NCI-H526 treated with DMSO at 0.1 percent for 48 hours (cell line): ENCODE data around the gene KNDC1.

Experiments used
- DNase-seq: peaks from one replicate; lab custom pipeline; 2025; lab: John Stamatoyannopoulos, UW

Gene KNDC1

GRCh38 chr10:133206356-133207040, 46.5 kb downstream of the KNDC1 start:
- DNase-seq = no peak

DNA sequence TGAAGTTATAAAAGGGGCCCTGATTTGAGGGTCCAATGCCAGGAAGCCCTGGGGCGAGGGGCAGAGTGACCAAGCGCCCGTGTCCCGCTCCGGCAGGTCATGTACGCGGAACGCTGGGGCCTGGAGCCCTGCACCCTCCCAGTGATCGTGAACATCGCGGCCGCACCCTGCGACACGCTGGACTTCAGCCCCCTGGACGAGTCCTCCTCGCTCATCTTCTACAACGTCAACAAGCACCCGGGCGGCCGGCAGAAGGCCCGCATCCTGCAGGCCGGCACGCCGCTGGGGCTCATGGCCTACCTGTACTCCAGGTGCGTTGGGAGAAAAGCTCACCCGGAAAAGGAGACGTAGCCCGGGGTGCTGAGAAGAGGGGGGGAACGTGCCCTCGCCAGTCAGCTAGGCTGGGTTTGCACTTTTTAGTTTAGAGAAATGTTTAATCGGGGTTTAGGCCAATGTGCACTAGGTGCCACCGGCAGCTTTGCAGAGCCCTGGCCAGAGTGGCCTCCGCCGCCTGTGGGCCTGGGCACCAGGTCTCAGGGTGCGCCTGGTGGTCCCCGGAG, 47.1 kb downstream of the KNDC1 start:
- DNase-seq = no peak

DNA sequence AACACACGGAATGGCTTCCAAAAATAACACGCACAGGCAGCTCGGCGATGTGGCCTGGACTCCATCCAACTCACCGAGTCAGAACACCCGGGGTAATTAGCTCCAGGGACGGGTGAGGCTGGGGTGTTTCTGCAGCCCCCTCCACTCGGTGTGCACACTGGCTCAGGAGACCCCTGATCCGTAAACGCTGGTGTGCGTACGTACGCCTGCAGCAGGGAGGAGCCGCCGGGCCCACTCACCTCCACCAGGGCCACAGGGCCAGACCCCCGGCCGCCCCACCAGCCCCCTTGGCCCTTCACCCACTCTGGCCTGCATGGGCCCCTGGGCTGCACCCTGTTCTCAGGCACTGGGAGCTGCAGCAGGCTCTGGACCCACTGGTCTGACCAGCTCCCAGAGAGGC, 47.6 kb downstream of the KNDC1 start:
- DNase-seq = no peak

- DNase-seq = no peak
Measured at GRCh38 chr10:133208466-133208865, 48.4 kb downstream of the KNDC1 start.

- DNase-seq = no peak
Measured at GRCh38 chr10:133209117-133209516, 49.1 kb downstream of the KNDC1 start.

DNA sequence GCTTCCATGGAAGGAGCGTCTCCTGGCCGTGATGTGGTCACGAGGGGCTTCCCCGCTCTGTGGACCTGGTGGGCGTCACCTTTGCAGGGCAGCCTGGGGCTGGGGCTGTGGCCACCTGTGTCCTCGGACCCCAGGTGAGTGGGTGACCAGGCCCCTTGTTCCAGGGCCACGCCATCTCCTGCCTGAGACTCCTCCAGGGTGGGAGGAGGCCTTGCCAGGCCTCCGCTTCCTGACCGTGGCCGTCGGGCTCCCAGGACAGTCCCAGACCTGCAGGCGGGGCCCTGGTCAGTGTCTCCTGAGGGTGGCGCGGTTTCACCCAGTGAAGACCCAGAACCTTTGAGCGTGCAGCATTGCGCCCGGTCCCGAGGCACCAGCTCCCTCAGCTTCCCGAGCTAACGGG, 49.6 kb downstream of the KNDC1 start:
- DNase-seq = no peak

DNA sequence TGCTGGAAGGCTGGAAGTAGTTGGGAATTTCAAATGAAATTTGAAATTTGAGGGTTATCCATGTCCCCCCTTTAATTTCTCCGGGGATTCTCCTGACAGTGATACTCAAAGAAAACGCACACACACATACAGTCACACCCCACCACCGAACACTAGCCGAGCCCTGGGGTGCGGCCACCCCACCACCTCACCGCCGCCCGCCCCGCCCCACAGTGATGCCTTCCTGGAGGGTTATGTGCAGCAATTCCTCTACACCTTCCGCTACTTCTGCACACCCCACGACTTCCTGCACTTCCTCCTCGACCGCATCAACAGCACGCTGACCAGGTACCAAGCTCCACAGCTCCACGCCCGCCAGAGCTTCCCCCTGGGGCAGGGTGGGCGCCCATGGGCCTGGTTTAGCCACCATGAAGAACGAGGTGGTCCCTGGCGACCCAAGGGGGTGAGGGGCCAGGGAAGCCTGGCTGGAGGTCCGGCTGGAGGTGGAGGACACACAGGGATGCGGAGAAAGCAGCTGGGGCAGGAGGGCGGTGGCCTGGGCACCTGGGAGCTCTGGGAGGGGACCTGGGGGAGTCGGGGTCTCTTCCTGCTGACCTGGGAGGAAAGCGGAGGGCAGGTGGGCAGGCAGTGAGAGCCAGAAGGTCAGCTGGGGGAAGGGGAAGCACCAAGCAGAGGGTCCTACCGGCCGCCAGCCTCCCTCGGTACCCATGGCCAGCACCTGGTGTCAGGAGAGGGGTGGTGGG, 50.5 kb downstream of the KNDC1 start:
- DNase-seq = no peak

DNA sequence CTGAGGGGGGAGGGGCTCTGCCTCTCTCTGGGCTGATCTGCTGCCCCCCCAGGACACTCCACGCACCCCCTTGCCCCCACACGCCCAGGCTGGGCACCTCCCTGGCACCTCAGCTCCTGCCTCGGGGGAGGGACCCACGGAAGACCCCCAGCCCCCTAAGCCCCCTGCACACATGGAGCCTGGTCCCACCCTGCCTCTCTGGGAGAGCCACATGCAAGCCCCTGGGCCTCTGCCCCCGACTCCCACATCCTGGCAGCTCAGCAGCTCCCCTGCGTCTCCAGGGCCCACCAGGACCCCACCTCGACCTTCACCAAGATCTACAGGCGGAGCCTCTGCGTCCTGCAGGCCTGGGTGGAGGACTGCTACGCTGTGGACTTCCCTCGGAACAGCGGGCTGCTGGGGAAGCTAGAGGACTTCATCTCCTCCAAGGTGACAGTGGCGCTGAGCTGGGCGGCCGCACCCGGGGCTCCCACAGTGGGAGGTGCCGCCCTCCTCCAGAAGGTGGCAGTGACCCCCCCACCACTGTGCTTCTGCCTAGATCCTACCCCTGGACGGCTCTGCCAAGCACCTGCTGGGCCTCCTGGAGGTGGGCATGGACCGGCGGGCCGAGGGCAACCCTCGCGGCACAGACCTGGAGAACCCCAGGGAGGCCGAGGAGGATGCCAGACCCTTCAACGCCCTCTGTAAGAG, 51.3 kb downstream of the KNDC1 start:
- no peak for DNase-seq

DNA sequence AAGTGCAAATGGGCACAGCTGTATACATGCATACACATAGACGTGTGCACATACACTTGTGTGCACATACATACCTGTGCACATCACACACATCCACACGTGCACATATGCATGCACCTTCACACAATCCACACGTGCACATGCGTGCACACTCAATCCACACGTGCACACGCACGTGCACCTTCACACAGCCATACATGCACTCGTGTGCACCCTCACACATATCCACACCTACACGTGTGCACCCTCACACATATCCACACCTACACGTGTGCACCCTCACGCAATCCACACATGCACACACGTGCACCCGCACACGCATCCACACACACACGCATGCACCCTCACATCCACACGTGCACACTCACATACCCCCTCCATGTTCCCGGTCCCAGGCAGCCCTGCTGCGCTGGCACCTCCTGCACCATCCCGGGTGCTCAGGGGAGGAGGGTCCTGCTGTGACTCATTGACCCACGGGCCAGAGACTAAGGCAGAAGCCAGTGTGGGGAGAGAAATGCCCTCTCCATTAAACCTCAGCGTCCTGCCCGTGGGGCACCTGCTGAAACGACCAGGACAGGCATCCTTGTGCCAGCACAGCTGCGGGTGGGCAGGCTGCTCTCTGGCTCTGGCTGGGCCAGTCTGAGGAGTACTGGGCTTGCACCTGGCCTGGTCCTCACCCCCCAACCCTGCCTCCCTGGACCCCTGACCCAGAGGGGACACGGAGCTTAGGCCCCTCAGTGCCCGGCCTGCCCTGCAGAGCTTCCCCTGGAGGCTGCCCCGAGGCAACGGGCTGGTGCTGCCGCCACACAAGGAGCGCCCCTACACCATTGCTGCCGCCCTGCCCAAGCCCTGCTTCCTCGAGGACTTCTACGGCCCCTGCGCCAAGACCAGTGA, 52.2 kb downstream of the KNDC1 start:
- DNase-seq = no peak

GRCh38 chr10:133212853-133213494, 53.0 kb downstream of the KNDC1 start:
- no peak for DNase-seq

- DNase-seq = no peak
Measured at GRCh38 chr10:133213641-133214467, 53.8 kb downstream of the KNDC1 start.

DNA sequence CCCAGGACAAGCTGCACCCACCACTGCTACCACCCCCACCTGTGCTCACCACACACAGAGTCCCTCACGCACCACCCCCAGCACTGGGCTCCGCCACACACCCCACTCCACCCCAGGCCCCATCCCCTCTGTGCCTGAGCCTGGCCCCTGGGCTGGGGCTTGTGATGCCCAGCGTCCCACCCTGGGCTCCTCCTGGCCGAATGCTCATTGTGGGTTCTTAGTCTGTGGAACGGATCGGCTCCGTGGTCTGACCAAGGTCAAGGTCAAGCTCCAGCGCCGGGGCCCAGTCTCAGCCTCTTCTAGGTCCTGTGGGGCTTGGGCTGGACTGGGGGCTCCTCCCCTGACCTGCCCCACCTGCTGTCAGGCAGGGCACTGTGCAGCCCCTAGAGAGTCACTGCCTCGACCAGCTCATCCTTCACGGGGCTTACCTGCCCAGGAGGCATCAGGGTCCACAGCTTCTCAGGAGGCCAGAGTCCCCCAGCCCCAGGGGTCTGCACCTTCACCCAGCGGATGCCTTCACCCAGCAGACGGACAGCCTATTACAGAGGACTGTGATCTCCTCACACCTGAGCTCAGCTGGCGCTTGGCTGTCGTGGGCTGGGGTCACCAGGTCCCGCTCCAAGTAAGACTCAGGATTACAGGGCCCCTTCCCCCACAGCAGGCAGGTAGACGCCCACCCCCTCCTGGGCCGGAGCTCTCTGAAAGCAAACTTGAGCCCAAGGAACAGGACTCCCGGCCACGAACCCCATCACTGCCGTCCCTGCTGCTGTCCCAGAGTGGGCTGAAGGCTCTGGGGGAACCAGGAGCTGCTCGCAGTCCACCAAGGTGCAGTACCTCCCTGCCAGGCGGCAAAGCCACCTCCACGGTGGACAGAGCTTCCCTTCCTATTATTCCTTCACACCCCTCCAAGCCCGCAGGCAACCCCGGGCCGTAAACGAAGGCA, 54.7 kb downstream of the KNDC1 start:
- no peak for DNase-seq

GRCh38 chr10:133215586-133215985, 55.6 kb downstream of the KNDC1 start:
- no peak for DNase-seq

- no peak for DNase-seq
Measured at GRCh38 chr10:133216776-133217175, 56.8 kb downstream of the KNDC1 start.

DNA sequence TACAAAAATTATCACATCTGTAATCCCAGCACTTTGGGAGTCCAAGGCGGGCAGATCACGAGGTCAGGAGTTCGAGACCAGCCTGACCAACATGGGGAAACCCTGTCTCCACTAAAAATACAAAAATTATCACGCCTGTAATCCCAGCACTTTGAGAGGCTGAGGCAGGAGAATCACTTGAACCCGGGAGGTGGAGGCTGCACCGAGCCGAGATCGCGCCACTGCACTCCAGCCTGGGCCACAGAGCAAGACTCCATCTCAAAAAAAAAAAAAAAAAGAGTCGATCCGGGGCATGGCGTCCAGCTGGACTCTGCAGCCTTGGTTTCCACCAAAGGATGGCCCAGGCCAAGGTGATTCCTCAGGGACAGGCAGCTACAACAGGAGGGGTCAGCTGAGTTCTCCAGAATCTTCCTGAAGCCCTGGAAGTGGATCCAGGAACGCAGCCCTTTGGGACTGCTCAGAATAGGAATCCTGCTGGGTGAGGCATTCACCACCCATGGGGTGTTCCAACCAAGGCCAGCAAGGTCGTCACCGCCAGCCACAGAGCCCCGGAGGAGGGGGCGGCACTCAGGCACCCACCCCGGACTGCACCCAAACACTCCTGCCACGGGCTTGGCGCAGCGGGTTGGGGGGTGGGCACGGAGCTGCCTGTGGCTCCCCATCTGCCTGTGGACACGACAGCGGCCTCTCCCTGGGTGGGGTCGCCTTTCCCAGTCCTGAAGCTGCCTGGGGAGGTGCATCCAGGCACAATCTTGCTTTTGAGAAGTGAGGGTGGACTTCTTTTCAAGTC, 58.0 kb downstream of the KNDC1 start:
- DNase-seq = no peak

DNA sequence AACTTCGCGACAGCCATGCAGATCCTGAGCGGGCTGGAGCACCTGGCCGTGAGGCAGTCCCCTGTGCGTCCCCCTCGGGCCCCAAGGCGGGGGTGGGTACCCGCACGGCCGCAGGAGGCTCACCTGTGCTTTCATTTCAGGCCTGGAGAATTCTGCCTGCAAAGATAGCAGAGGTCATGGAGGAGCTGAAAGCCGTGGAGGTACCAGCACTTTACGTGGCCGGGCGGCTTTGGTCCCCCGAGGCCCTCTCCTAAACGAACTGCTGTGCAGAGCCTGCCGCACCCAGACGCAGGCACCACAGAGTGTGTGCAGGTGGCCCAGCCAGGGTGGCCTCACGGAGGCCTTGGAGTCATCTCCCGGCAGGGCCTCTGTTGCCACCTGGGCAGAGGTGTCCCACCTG, 58.9 kb downstream of the KNDC1 start:
- no peak for DNase-seq

- DNase-seq = no peak
Measured at GRCh38 chr10:133219782-133220181, 59.8 kb downstream of the KNDC1 start.

GRCh38 chr10:133221331-133221730, 61.3 kb downstream of the KNDC1 start:
- no peak for DNase-seq
